ENCODE data around the gene ZNF316.

ZNF316 gene

GRCh38 chr7:6641305-6642035, 4.4 kb downstream of the ZNF316 start:
- TF ChIP-seq, protein P1, sequence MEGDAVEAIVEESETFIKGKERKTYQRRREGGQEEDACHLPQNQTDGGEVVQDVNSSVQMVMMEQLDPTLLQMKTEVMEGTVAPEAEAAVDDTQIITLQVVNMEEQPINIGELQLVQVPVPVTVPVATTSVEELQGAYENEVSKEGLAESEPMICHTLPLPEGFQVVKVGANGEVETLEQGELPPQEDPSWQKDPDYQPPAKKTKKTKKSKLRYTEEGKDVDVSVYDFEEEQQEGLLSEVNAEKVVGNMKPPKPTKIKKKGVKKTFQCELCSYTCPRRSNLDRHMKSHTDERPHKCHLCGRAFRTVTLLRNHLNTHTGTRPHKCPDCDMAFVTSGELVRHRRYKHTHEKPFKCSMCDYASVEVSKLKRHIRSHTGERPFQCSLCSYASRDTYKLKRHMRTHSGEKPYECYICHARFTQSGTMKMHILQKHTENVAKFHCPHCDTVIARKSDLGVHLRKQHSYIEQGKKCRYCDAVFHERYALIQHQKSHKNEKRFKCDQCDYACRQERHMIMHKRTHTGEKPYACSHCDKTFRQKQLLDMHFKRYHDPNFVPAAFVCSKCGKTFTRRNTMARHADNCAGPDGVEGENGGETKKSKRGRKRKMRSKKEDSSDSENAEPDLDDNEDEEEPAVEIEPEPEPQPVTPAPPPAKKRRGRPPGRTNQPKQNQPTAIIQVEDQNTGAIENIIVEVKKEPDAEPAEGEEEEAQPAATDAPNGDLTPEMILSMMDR (IDR thresholded peaks at IDR 0.05; ENCODE audit: insufficient read depth, low read depth, low read length, missing control alignments), result no peak
- H3K4me3 ChIP-seq (ENCODE audit: low read length), result no peak overlapping the region
- DNase-seq (ENCODE audit: low read depth), result no peak

DNA sequence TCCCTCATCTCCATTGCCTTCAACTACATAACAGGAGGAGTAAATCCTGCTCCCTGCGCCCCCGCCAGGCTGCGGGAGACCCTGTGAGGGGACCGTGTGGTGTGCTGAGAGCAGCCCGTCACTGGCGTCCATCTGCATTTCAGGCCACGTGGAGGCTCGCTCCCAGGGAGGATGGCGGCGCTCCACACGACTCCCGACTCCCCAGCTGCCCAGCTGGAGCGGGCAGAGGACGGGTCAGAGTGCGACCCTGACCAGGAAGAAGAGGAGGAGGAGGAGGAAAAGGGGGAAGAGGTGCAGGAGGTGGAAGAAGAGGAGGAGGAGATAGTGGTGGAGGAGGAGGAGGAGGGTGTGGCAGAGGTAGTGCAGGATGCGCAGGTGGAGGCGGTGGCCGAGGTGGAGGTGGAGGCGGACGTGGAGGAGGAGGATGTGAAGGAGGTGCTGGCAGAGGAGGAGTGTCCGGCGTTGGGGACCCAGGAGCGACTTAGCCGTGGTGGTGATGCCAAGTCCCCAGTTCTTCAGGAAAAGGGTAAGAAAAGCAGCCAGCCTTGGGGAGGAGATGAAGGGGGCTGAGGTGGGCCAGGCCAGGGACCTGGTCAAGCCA, 5.2 kb downstream of the ZNF316 start:
- no peak overlapping the region for H3K4me3 ChIP-seq (ENCODE audit: low read length)
- no peak for DNase-seq (ENCODE audit: low read depth)
- TF ChIP-seq, protein P1 (IDR thresholded peaks at IDR 0.05; ENCODE audit: insufficient read depth, low read depth, low read length, missing control alignments), result no peak

- DNase-seq (ENCODE audit: low read depth), result no peak
- TF ChIP-seq, protein P1 (IDR thresholded peaks at IDR 0.05; ENCODE audit: insufficient read depth, low read depth, low read length, missing control alignments), result no peak
- H3K4me3 ChIP-seq (ENCODE audit: low read length), result no peak overlapping the region
Observed at GRCh38 chr7:6642861-6643640, 5.9 kb downstream of the ZNF316 start.

GRCh38 chr7:6643915-6644625, 7.0 kb downstream of the ZNF316 start:
- no peak overlapping the region for H3K4me3 ChIP-seq (ENCODE audit: low read length)
- no peak for DNase-seq (ENCODE audit: low read depth)
- TF ChIP-seq, protein P1 (IDR thresholded peaks at IDR 0.05; ENCODE audit: insufficient read depth, low read depth, low read length, missing control alignments), result no peak

DNA sequence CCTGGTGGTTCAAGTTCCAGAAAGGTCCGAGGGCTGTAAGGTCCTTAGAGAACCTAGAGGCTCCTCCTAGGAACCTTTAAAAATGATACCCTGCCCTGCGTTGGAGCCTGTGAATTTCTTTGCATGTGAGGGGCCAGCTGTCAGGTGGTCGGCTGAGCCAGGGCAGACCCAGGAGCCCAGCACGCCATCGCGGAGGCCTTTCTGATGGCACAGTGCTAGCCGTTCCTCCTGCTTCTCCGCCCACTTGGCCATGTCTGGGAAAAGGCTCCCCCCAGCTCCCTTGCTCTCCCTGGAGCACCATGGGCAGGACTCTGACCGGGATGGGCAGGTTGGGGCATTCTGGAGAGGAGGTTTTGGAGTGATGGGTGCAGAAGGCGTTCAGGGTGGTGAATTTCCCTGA, 7.6 kb downstream of the ZNF316 start:
- H3K4me3 ChIP-seq (ENCODE audit: low read length), result no peak overlapping the region
- TF ChIP-seq, protein P1 (IDR thresholded peaks at IDR 0.05; ENCODE audit: insufficient read depth, low read depth, low read length, missing control alignments), result no peak
- DNase-seq (ENCODE audit: low read depth), result no peak

- no peak overlapping the region for H3K4me3 ChIP-seq (ENCODE audit: low read length)
- TF ChIP-seq, protein P1 (IDR thresholded peaks at IDR 0.05; ENCODE audit: insufficient read depth, low read depth, low read length, missing control alignments), result no peak
- no peak for DNase-seq (ENCODE audit: low read depth)
Observed at GRCh38 chr7:6646465-6646864, 9.3 kb downstream of the ZNF316 start.
